HG02943 (cell line): ENCODE results near the gene NOB1.

Experiments
- ATAC-seq: cut with Tn5 transposase; IDR thresholded peaks from one replicate; pipeline ENCODE4 v1.9.1; 2021; ENCODE audit warnings: mild to moderate bottlenecking, low read depth, moderate library complexity; ENCODE audit not compliant: unreplicated experiment

NOB1 gene

GRCh38 chr16:69724414-69724873 lies 30.3 kb downstream of the NOB1 start:
- no peak for ATAC-seq

- ATAC-seq, result no peak
These were observed 33.2 kb downstream of the NOB1 start for GRCh38 chr16:69721441-69721957.

- no peak for ATAC-seq
These were observed 33.8 kb downstream of the NOB1 start for GRCh38 chr16:69720822-69721430.

GRCh38 chr16:69718111-69718764 lies 36.5 kb downstream of the NOB1 start:
- ATAC-seq, result no peak

GRCh38 chr16:69717066-69717465 lies 37.7 kb downstream of the NOB1 start:
- no peak for ATAC-seq

- ATAC-seq, result no peak
These were observed 41.7 kb downstream of the NOB1 start for GRCh38 chr16:69712914-69713581.

GRCh38 chr16:69712277-69712676 lies 42.4 kb downstream of the NOB1 start:
- no peak for ATAC-seq

GRCh38 chr16:69711115-69711740 lies 43.5 kb downstream of the NOB1 start:
- no peak for ATAC-seq

GRCh38 chr16:69709456-69710084 lies 45.2 kb downstream of the NOB1 start:
- no peak for ATAC-seq

- no peak for ATAC-seq
These were observed 46.6 kb downstream of the NOB1 start for GRCh38 chr16:69707920-69708683.

GRCh38 chr16:69706975-69707340 lies 47.8 kb downstream of the NOB1 start:
- no peak for ATAC-seq

- ATAC-seq, result no peak
These were observed 48.3 kb downstream of the NOB1 start for GRCh38 chr16:69706256-69706974.

GRCh38 chr16:69703638-69704037 lies 51.1 kb downstream of the NOB1 start:
- no peak for ATAC-seq

- no peak for ATAC-seq
These were observed 52.9 kb downstream of the NOB1 start for GRCh38 chr16:69701866-69702265.

GRCh38 chr16:69701452-69701851 lies 53.3 kb downstream of the NOB1 start:
- no peak for ATAC-seq

- no peak for ATAC-seq
These were observed 54.8 kb downstream of the NOB1 start for GRCh38 chr16:69699915-69700314.

GRCh38 chr16:69698404-69698803 lies 56.3 kb downstream of the NOB1 start:
- ATAC-seq, result no peak

GRCh38 chr16:69693916-69694315 lies 60.8 kb downstream of the NOB1 start:
- no peak for ATAC-seq
